Keratinocyte (primary cell): ENCODE measurements around the gene SAMD4B. TPM values are rescaled to one million over a fixed set of nuclear protein-coding genes. Genes with fewer than 3 reads are reported as not detected.

Experiments
- DNase-seq: peaks from one replicate; pipeline ENCODE4 v3.0.0-alpha.2; 2011; ENCODE audit warnings: low read depth, missing footprints, low spot score
- FAIRE-seq: peaks from 2 replicates; lab custom pipeline; 2011; peaks lifted over from hg19 to GRCh38; lab: Jason Lieb, UNC
- H2AFZ ChIP-seq: 2 replicates; pipeline ENCODE4 v1.6.0; 2012; ENCODE audit warnings: low read length, control low read depth, inconsistent platforms; ENCODE audit not compliant: control insufficient read depth
- H3K27ac ChIP-seq: 2 replicates; pipeline ENCODE4 v1.5.1; 2011; ENCODE audit warnings: low read length; ENCODE audit not compliant: control insufficient read depth, insufficient read depth
- H3K27me3 ChIP-seq: 3 replicates; pipeline ENCODE4 v1.6.0; 2011; ENCODE audit warnings: low read length; ENCODE audit not compliant: control insufficient read depth, insufficient read depth; ENCODE audit errors: extremely low read depth
- H3K36me3 ChIP-seq, 2 experiments: 2 replicates in 1 of 2; 3 replicates in 1 of 2; pipeline ENCODE4 v1.5.1; 2011; ENCODE audit warnings: low read length in 2 of 2, mild to moderate bottlenecking in 1 of 2; ENCODE audit not compliant: control insufficient read depth in 2 of 2, insufficient read depth in 2 of 2; ENCODE audit errors: extremely low read depth in 1 of 2
- H3K4me1 ChIP-seq: 3 replicates; pipeline ENCODE4 v1.5.1; 2011; ENCODE audit warnings: low read length; ENCODE audit not compliant: control insufficient read depth, insufficient read depth; ENCODE audit errors: extremely low read depth
- H3K4me2 ChIP-seq: 3 replicates; pipeline ENCODE4 v1.6.0; 2011; ENCODE audit warnings: low read depth, low read length; ENCODE audit not compliant: control insufficient read depth, insufficient read depth; ENCODE audit errors: extremely low read depth
- H3K4me3 ChIP-seq, 3 experiments: fragments of 200-600 bp in 1 of 3; sonication (generic) in 1 of 3; 2 replicates in 2 of 3; 3 replicates in 1 of 3; pipeline ENCODE4 v1.5.1; 2011 to 2016; ENCODE audit warnings: low read length in 3 of 3, mild to moderate bottlenecking in 3 of 3, control low read depth in 2 of 3, inconsistent platforms in 1 of 3, low read depth in 1 of 3, mixed read lengths in 1 of 3, mixed run types in 1 of 3, moderate library complexity in 1 of 3; ENCODE audit not compliant: control insufficient read depth in 2 of 3, insufficient read depth in 2 of 3; ENCODE audit errors: extremely low read depth in 1 of 3
- H3K79me2 ChIP-seq: 2 replicates; pipeline ENCODE4 v1.6.0; 2012; ENCODE audit warnings: low read length; ENCODE audit not compliant: control insufficient read depth, insufficient read depth
- H3K9ac ChIP-seq: 3 replicates; pipeline ENCODE4 v1.6.0; 2011; ENCODE audit warnings: low read length; ENCODE audit not compliant: control insufficient read depth, insufficient read depth; ENCODE audit errors: extremely low read depth
- H3K9me1 ChIP-seq: 3 replicates; pipeline ENCODE4 v1.6.0; 2011; ENCODE audit warnings: low read length; ENCODE audit not compliant: control insufficient read depth, insufficient read depth; ENCODE audit errors: extremely low read depth
- H3K9me3 ChIP-seq: 2 replicates; pipeline ENCODE4 v1.5.1; 2012; ENCODE audit warnings: low read depth, low read length; ENCODE audit not compliant: control insufficient read depth
- H4K20me1 ChIP-seq: 3 replicates; pipeline ENCODE4 v1.6.0; 2011; ENCODE audit warnings: low read length; ENCODE audit not compliant: control insufficient read depth, insufficient read depth; ENCODE audit errors: extremely low read depth
- CTCF ChIP-seq, 3 experiments: IDR thresholded peaks in 1 of 3; conservative IDR thresholded peaks in 1 of 3; optimal IDR thresholded peaks in 1 of 3; 2 replicates in 2 of 3; 3 replicates in 1 of 3; pipeline versions ENCODE3 to v1.5.1; 2011; ENCODE audit warnings: low read length in 3 of 3, mild to moderate bottlenecking in 3 of 3, moderate library complexity in 2 of 3, control low read depth in 1 of 3, inconsistent platforms in 1 of 3; ENCODE audit not compliant: insufficient read depth in 2 of 3; ENCODE audit errors: extremely low read depth in 1 of 3
- EZH2 ChIP-seq: IDR thresholded peaks from one replicate; pipeline ENCODE4 v1.6.1; 2012; ENCODE audit warnings: inconsistent platforms, mild to moderate bottlenecking, low read length, moderate library complexity
- dilution Hi-C: fragments of 300-500 bp; cut with MboI; formaldehyde crosslinking; loops from one replicate; pipeline ENCODE4 v1.7.0; 2020; ENCODE audit warnings: low sequenced_read_pairs; ENCODE audit not compliant: extremely low pct_ligation_motif_present
- polyA plus RNA-seq, 5 experiments: library from polyadenylated mRNA; depleted of rRNA in 3 of 5; stranded (reverse) in 3 of 5; stranded (forward) in 1 of 5; unstranded in 1 of 5; fragments of >200 nt; gene quantifications; 1 replicate in 1 of 5; 2 replicates in 3 of 5; 3 replicates in 1 of 5; pipeline versions ENCODE4 v1.2.1 to v1.2.3, GENCODE V29; 2011 to 2012; ENCODE audit warnings: missing spikeins in 2 of 5, low read depth in 1 of 5, low replicate concordance in 1 of 5

Gene SAMD4B
- polyA plus RNA-seq, 1 donor (not counting 4 experiments of a cell fraction or from before 2014, with no cell fraction given), result 20.9 TPM

GRCh38 chr19:39334444-39334976 is 7.7 kb upstream of the SAMD4B start:
- TF ChIP-seq CTCF (optimal IDR thresholded peaks at IDR 0.05 in 1 of 3, IDR thresholded peaks at IDR 0.05 in 1 of 3, conservative IDR thresholded peaks at IDR 0.05 in 1 of 3; ENCODE audit: extremely low read depth in 1 of 3, insufficient read depth in 2 of 3, low read length in 3 of 3) (no peak), EZH2 (no peak)
- Histone ChIP-seq H3K9ac (no peak overlapping the region), H3K9me1 (no peaks in the 10 kb centered on the region), H3K4me3 (no peak overlapping the region), H3K79me2 (no peaks in the 10 kb centered on the region), H3K27ac (no peak overlapping the region), H4K20me1 (no peaks in the 10 kb centered on the region), H3K4me2 (no peak overlapping the region), H3K9me3 (no peaks in the 10 kb centered on the region), H3K4me1 (no peaks in the 10 kb centered on the region), H3K27me3 (no peaks in the 10 kb centered on the region), H2AFZ (no peak overlapping the region), H3K36me3 (no peaks in the 10 kb centered on the region)
- FAIRE-seq (no peak), DNase-seq (no peak)
- dilution Hi-C loops, result no loop called here

- DNase-seq (no peak), FAIRE-seq (no peak)
- no peak overlapping the region for H3K4me2 ChIP-seq
- dilution Hi-C loops, result no loop called here
- H3K9me1 ChIP-seq, result no peaks in the 10 kb centered on the region
- H4K20me1 ChIP-seq, result no peaks in the 10 kb centered on the region
- H2AFZ ChIP-seq, result no peak overlapping the region
- H3K4me1 ChIP-seq, result no peaks in the 10 kb centered on the region
- H3K9ac ChIP-seq, result no peak overlapping the region
- no peak for TF ChIP-seq CTCF (optimal IDR thresholded peaks at IDR 0.05 in 1 of 3, IDR thresholded peaks at IDR 0.05 in 1 of 3, conservative IDR thresholded peaks at IDR 0.05 in 1 of 3; ENCODE audit: extremely low read depth in 1 of 3, insufficient read depth in 2 of 3, low read length in 3 of 3)
- TF ChIP-seq EZH2, result no peak
- no peak overlapping the region for H3K4me3 ChIP-seq
- no peaks in the 10 kb centered on the region for H3K9me3 ChIP-seq
- H3K27ac ChIP-seq, result no peak overlapping the region
- no peaks in the 10 kb centered on the region for H3K36me3 ChIP-seq
- H3K27me3 ChIP-seq, result no peaks in the 10 kb centered on the region
- H3K79me2 ChIP-seq, result no peaks in the 10 kb centered on the region
Measured at GRCh38 chr19:39335168-39335548, 7.1 kb upstream of the SAMD4B start.
